Neural cell (in vitro differentiated cells): ENCODE measurements around the gene S100A16.

Experiments
- EP300 ChIP-seq: fragments of 450-650 bp; conservative IDR thresholded peaks from 2 replicates; pipeline ENCODE4 v1.6.1; 2014; ENCODE audit warnings: antibody characterized with exemption, mild to moderate bottlenecking, moderate library complexity; ENCODE audit not compliant: poor library complexity, severe bottlenecking
- EZH2 ChIP-seq: fragments of 200-600, 300-800 bp; shearing (Covaris generic), sonication (generic); IDR thresholded peaks from 2 replicates; pipeline ENCODE4 v1.6.1; 2014; ENCODE audit warnings: antibody characterized with exemption, low read length, borderline replicate concordance, mild to moderate bottlenecking; ENCODE audit not compliant: insufficient read depth, poor library complexity, severe bottlenecking
- POLR2AphosphoS5 ChIP-seq: IDR thresholded peaks from 2 replicates; pipeline ENCODE4 v1.6.1; 2012
- RAD21 ChIP-seq: fragments of 450-650 bp; conservative IDR thresholded peaks from 2 replicates; pipeline ENCODE4 v1.6.1; 2014; ENCODE audit warnings: antibody characterized with exemption, mild to moderate bottlenecking, moderate library complexity
- TF ChIP-seq, protein P1 (sequence below): fragments of 450-650 bp; IDR thresholded peaks from 2 replicates; pipeline ENCODE4 v1.5.1; 2014; ENCODE audit warnings: antibody characterized with exemption, mild to moderate bottlenecking, moderate library complexity; ENCODE audit not compliant: poor library complexity, severe bottlenecking
- TF ChIP-seq, protein P2 (sequence below): IDR thresholded peaks from 2 replicates; pipeline ENCODE4 v1.6.1; 2012; ENCODE audit warnings: borderline replicate concordance

- TF ChIP-seq, protein P1, sequence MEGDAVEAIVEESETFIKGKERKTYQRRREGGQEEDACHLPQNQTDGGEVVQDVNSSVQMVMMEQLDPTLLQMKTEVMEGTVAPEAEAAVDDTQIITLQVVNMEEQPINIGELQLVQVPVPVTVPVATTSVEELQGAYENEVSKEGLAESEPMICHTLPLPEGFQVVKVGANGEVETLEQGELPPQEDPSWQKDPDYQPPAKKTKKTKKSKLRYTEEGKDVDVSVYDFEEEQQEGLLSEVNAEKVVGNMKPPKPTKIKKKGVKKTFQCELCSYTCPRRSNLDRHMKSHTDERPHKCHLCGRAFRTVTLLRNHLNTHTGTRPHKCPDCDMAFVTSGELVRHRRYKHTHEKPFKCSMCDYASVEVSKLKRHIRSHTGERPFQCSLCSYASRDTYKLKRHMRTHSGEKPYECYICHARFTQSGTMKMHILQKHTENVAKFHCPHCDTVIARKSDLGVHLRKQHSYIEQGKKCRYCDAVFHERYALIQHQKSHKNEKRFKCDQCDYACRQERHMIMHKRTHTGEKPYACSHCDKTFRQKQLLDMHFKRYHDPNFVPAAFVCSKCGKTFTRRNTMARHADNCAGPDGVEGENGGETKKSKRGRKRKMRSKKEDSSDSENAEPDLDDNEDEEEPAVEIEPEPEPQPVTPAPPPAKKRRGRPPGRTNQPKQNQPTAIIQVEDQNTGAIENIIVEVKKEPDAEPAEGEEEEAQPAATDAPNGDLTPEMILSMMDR: no peak
- TF ChIP-seq, protein P2, sequence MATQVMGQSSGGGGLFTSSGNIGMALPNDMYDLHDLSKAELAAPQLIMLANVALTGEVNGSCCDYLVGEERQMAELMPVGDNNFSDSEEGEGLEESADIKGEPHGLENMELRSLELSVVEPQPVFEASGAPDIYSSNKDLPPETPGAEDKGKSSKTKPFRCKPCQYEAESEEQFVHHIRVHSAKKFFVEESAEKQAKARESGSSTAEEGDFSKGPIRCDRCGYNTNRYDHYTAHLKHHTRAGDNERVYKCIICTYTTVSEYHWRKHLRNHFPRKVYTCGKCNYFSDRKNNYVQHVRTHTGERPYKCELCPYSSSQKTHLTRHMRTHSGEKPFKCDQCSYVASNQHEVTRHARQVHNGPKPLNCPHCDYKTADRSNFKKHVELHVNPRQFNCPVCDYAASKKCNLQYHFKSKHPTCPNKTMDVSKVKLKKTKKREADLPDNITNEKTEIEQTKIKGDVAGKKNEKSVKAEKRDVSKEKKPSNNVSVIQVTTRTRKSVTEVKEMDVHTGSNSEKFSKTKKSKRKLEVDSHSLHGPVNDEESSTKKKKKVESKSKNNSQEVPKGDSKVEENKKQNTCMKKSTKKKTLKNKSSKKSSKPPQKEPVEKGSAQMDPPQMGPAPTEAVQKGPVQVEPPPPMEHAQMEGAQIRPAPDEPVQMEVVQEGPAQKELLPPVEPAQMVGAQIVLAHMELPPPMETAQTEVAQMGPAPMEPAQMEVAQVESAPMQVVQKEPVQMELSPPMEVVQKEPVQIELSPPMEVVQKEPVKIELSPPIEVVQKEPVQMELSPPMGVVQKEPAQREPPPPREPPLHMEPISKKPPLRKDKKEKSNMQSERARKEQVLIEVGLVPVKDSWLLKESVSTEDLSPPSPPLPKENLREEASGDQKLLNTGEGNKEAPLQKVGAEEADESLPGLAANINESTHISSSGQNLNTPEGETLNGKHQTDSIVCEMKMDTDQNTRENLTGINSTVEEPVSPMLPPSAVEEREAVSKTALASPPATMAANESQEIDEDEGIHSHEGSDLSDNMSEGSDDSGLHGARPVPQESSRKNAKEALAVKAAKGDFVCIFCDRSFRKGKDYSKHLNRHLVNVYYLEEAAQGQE: no peak
- no peak for TF ChIP-seq EZH2
- TF ChIP-seq RAD21: no peak
- no peak for TF ChIP-seq POLR2AphosphoS5
- no peak for TF ChIP-seq EP300
Observed at GRCh38 chr1:153606194-153606593, 6.7 kb downstream of the S100A16 start.
